Measurements from ENCODE around the gene NKAPD1.

DNA sequence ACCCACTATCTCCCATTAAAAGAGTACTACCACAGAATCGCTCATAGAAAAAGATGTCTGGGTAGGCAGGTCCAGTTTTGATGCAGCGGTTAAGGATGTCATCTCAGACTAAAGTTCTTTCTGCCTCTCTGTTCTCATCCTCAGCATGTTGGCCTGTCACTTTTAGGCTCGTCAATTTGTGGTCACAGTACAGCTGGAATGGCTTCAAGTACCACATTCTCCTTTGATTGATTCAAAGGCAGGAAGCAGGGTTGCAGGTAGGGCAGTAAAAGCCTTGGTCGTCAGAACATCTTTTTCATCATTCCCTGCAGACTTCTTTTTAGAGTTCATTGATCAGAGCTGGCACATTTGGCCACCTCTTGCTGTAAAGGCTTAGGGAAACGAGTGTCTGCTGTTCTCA lies 41.3 kb downstream of the NKAPD1 start:
- TF ChIP-seq, protein P1, sequence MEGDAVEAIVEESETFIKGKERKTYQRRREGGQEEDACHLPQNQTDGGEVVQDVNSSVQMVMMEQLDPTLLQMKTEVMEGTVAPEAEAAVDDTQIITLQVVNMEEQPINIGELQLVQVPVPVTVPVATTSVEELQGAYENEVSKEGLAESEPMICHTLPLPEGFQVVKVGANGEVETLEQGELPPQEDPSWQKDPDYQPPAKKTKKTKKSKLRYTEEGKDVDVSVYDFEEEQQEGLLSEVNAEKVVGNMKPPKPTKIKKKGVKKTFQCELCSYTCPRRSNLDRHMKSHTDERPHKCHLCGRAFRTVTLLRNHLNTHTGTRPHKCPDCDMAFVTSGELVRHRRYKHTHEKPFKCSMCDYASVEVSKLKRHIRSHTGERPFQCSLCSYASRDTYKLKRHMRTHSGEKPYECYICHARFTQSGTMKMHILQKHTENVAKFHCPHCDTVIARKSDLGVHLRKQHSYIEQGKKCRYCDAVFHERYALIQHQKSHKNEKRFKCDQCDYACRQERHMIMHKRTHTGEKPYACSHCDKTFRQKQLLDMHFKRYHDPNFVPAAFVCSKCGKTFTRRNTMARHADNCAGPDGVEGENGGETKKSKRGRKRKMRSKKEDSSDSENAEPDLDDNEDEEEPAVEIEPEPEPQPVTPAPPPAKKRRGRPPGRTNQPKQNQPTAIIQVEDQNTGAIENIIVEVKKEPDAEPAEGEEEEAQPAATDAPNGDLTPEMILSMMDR (IDR thresholded peaks at IDR 0.05): no peak
- TF ChIP-seq POLR2A (IDR thresholded peaks at IDR 0.05) (no peak), POLR2AphosphoS5 (IDR thresholded peaks at IDR 0.05) (no peak), EP300 (IDR thresholded peaks at IDR 0.05) (no peak)

Data from sigmoid colon (tissue), 4 donors.